WTC11 (cell line): ENCODE data around the gene PMEPA1. TPM values are rescaled to one million over a fixed set of nuclear protein-coding genes. Genes with fewer than 3 reads are reported as not detected.

ENCODE experiments used
- ATAC-seq: fragments of 200-7000 bp; cut with Tn5 transposase; 2 replicates; pipeline ENCODE4 v1.10.0; 2021; ENCODE audit warnings: mild to moderate bottlenecking, moderate library complexity
- CTCF ChIA-PET: fragments of 300-600 bp; sonication (Branson Sonifier 250); formaldehyde crosslinking; loops from one replicate; lab custom pipeline; 2021; ENCODE audit warnings: antibody characterized with exemption; lab: Charles Lee
- POLR2A ChIA-PET: fragments of 350-600 bp; sonication (Branson Sonifier 250); formaldehyde crosslinking; loops from one replicate; lab custom pipeline; 2021; ENCODE audit warnings: antibody characterized with exemption; lab: Charles Lee
- DNase-seq: peaks from one replicate; pipeline ENCODE4 v3.0.0; 2021; ENCODE audit warnings: low spot score
- H3K27ac Mint-ChIP-seq: 2 replicates; pipeline ENCODE4 v1.8.0; 2021; ENCODE audit warnings: mixed read lengths
- H3K27me3 Mint-ChIP-seq: 2 replicates; pipeline ENCODE4 v1.8.0; 2021; ENCODE audit warnings: low read depth, mild to moderate bottlenecking, moderate library complexity, mixed read lengths
- H3K36me3 Mint-ChIP-seq: 2 replicates; pipeline ENCODE4 v1.8.0; 2021; ENCODE audit warnings: mixed read lengths
- H3K4me1 Mint-ChIP-seq: 2 replicates; pipeline ENCODE4 v1.8.0; 2022; ENCODE audit warnings: mixed read lengths
- H3K4me3 Mint-ChIP-seq: 2 replicates; pipeline ENCODE4 v1.8.0; 2021; ENCODE audit warnings: mild to moderate bottlenecking, moderate library complexity, mixed read lengths
- H3K9me3 Mint-ChIP-seq: 2 replicates; pipeline ENCODE4 v1.8.0; 2021; ENCODE audit warnings: mixed read lengths
- CBFB ChIP-seq: sonication (generic); formaldehyde crosslinking; IDR thresholded peaks from 2 replicates; pipeline ENCODE4 v1.8.1; 2022; ENCODE audit warnings: mild to moderate bottlenecking, low read depth, missing genetic modification reagents
- CREB1 ChIP-seq: sonication (generic); formaldehyde crosslinking; IDR thresholded peaks from 2 replicates; pipeline ENCODE4 v1.8.0; 2023; ENCODE audit warnings: mild to moderate bottlenecking, missing genetic modification reagents
- FOXK1 ChIP-seq: sonication (generic); formaldehyde crosslinking; IDR thresholded peaks from 2 replicates; pipeline ENCODE4 v1.8.0; 2022; ENCODE audit warnings: mild to moderate bottlenecking, moderate library complexity, missing genetic modification reagents
- FOXP1 ChIP-seq: sonication (generic); formaldehyde crosslinking; IDR thresholded peaks from 2 replicates; pipeline ENCODE4 v1.8.0; 2022; ENCODE audit warnings: missing genetic modification reagents, mild to moderate bottlenecking, moderate library complexity, borderline replicate concordance
- GABPB1 ChIP-seq: sonication (generic); formaldehyde crosslinking; IDR thresholded peaks from 2 replicates; pipeline ENCODE4 v1.8.1; 2023; ENCODE audit warnings: mild to moderate bottlenecking, missing genetic modification reagents
- JAZF1 ChIP-seq: fragments of 250-450 bp; sonication (Bioruptor Pico); IDR thresholded peaks from 2 replicates; pipeline ENCODE4 v1.9.0; 2021; ENCODE audit warnings: moderate library complexity, mild to moderate bottlenecking, inconsistent platforms
- MXD4 ChIP-seq: fragments of 250-450 bp; sonication (Bioruptor Pico); IDR thresholded peaks from 2 replicates; pipeline ENCODE4 v1.8.0; 2021; ENCODE audit warnings: mild to moderate bottlenecking, moderate library complexity, borderline replicate concordance
- NFATC4 ChIP-seq: fragments of 250-450 bp; sonication (Bioruptor Pico); IDR thresholded peaks from 2 replicates; pipeline ENCODE4 v1.9.0; 2021; ENCODE audit warnings: mild to moderate bottlenecking
- SMAD3 ChIP-seq: sonication (generic); formaldehyde crosslinking; IDR thresholded peaks from 2 replicates; pipeline ENCODE4 v1.8.0; 2022; ENCODE audit warnings: missing genetic modification reagents, mild to moderate bottlenecking, borderline replicate concordance
- SP1 ChIP-seq: sonication (generic); formaldehyde crosslinking; conservative IDR thresholded peaks from 2 replicates; pipeline ENCODE4 v1.8.1; 2022; ENCODE audit warnings: missing genetic modification reagents
- TCF7 ChIP-seq: sonication (generic); formaldehyde crosslinking; IDR thresholded peaks from 2 replicates; pipeline ENCODE4 v1.8.0; 2022; ENCODE audit warnings: mild to moderate bottlenecking, low read depth, missing genetic modification reagents, moderate library complexity
- TEAD1 ChIP-seq: sonication (generic); formaldehyde crosslinking; IDR thresholded peaks from 2 replicates; pipeline ENCODE4 v1.8.0; 2022; ENCODE audit warnings: mild to moderate bottlenecking, missing genetic modification reagents
- TEAD4 ChIP-seq: sonication (generic); formaldehyde crosslinking; IDR thresholded peaks from 2 replicates; pipeline ENCODE4 v1.8.0; 2022; ENCODE audit warnings: mild to moderate bottlenecking, missing genetic modification reagents
- ZNF121 ChIP-seq: sonication (generic); formaldehyde crosslinking; IDR thresholded peaks from 2 replicates; pipeline ENCODE4 v1.8.0; 2023; ENCODE audit warnings: missing genetic modification reagents
- ZNF138 ChIP-seq: sonication (generic); formaldehyde crosslinking; conservative IDR thresholded peaks from 2 replicates; pipeline ENCODE4 v1.8.1; 2022; ENCODE audit warnings: mild to moderate bottlenecking, moderate library complexity, missing genetic modification reagents
- ZNF219 ChIP-seq: sonication (generic); formaldehyde crosslinking; IDR thresholded peaks from 2 replicates; pipeline ENCODE4 v1.8.0; 2023; ENCODE audit warnings: missing genetic modification reagents, mild to moderate bottlenecking, borderline replicate concordance
- ZNF263 ChIP-seq: sonication (generic); formaldehyde crosslinking; IDR thresholded peaks from 2 replicates; pipeline ENCODE4 v1.8.1; 2022; ENCODE audit warnings: low read depth, mild to moderate bottlenecking, moderate library complexity, missing genetic modification reagents
- ZNF671 ChIP-seq: fragments of 250-450 bp; sonication (Bioruptor Pico); IDR thresholded peaks from 2 replicates; pipeline ENCODE4 v1.8.0; 2021; ENCODE audit warnings: mild to moderate bottlenecking
- total RNA-seq: library from RNA; stranded (reverse); gene quantifications from 3 replicates; pipeline ENCODE4 v1.2.3, GENCODE V29; 2021
- TF ChIP-seq, protein P1 (sequence below): sonication (generic); formaldehyde crosslinking; IDR thresholded peaks from 2 replicates; pipeline ENCODE4 v1.8.1; 2023; ENCODE audit warnings: mild to moderate bottlenecking, missing genetic modification reagents, moderate library complexity
- TF ChIP-seq, protein P2 (sequence below): sonication (generic); formaldehyde crosslinking; IDR thresholded peaks from 2 replicates; pipeline ENCODE4 v1.8.0; 2022; ENCODE audit warnings: mild to moderate bottlenecking, missing genetic modification reagents
- TF ChIP-seq, protein P3 (sequence below): sonication (generic); formaldehyde crosslinking; IDR thresholded peaks from 2 replicates; pipeline ENCODE4 v1.8.1; 2022; ENCODE audit warnings: low read depth, mild to moderate bottlenecking, moderate library complexity, missing genetic modification reagents, borderline replicate concordance
- TF ChIP-seq, protein P4 (sequence below): fragments of 200-600 bp; IDR thresholded peaks from 2 replicates; pipeline ENCODE4 v1.8.0; 2022; ENCODE audit warnings: antibody characterized with exemption
- TF ChIP-seq, protein P5 (sequence below): sonication (generic); formaldehyde crosslinking; IDR thresholded peaks from 2 replicates; pipeline ENCODE4 v1.8.1; 2022; ENCODE audit warnings: low read depth, missing genetic modification reagents, borderline replicate concordance
- TF ChIP-seq, protein P6 (sequence below): sonication (generic); formaldehyde crosslinking; conservative IDR thresholded peaks from 2 replicates; pipeline ENCODE4 v1.8.1; 2023; ENCODE audit warnings: mild to moderate bottlenecking, low read depth, missing genetic modification reagents, moderate library complexity
- TF ChIP-seq, protein P7 (sequence below): fragments of 250-450 bp; sonication (Bioruptor Pico); IDR thresholded peaks from 2 replicates; pipeline ENCODE4 v1.9.0; 2021; ENCODE audit warnings: mild to moderate bottlenecking
- TF ChIP-seq, protein P8 (sequence below): fragments of 250-450 bp; sonication (Bioruptor Pico); IDR thresholded peaks from 2 replicates; pipeline ENCODE4 v2.1.2; 2022; ENCODE audit warnings: mild to moderate bottlenecking, moderate library complexity

The PMEPA1 gene
- total RNA-seq, 1 experiment from 2014 or later, result 40.6 TPM

DNA sequence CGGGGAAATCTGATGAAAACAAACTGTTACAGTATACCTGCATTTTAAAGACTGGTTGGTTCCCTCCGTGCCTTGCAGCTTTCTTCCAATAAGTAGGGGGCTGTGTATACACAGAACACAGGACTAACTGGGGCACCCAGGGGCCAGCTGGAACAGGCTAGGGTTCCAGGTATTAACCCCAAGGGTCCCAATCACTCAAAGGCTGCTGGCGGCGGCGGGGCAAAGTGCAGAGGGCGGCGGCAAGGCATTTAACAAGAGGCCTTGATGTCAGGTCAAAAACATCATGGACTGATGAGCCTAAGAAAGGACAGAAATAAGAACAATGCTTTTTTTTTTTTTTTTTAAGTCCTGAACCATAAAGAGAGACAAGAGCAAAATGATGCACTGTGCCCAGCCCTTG is 2.5 kb downstream of the PMEPA1 start:
- Mint-ChIP-seq H3K27me3 (no peaks in the 10 kb centered on the region; the same call in 1 of the 2 replicates), H3K4me3 (peak overlapping the region; percentile 96), H3K36me3 (peaks cover 7% of the 10 kb centered on the region), H3K9me3 (no peaks in the 10 kb centered on the region), H3K27ac (0 out of 2 replicates have a peak overlapping the region, but pooled peaks have one; percentile 36), H3K4me1 (peaks cover 69% of the 10 kb centered on the region)
- DNase-seq (no peak), ATAC-seq (no peak)
- TF ChIP-seq, protein P1, sequence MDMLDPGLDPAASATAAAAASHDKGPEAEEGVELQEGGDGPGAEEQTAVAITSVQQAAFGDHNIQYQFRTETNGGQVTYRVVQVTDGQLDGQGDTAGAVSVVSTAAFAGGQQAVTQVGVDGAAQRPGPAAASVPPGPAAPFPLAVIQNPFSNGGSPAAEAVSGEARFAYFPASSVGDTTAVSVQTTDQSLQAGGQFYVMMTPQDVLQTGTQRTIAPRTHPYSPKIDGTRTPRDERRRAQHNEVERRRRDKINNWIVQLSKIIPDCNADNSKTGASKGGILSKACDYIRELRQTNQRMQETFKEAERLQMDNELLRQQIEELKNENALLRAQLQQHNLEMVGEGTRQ (CRISPR knock-in tag), result no peak
- TF ChIP-seq, protein P2, sequence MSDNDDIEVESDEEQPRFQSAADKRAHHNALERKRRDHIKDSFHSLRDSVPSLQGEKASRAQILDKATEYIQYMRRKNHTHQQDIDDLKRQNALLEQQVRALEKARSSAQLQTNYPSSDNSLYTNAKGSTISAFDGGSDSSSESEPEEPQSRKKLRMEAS (CRISPR knock-in tag), result no peak
- TF ChIP-seq, protein P3, sequence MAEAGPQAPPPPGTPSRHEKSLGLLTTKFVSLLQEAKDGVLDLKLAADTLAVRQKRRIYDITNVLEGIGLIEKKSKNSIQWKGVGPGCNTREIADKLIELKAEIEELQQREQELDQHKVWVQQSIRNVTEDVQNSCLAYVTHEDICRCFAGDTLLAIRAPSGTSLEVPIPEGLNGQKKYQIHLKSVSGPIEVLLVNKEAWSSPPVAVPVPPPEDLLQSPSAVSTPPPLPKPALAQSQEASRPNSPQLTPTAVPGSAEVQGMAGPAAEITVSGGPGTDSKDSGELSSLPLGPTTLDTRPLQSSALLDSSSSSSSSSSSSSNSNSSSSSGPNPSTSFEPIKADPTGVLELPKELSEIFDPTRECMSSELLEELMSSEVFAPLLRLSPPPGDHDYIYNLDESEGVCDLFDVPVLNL (CRISPR knock-in tag), result no peak
- no peak for TF ChIP-seq ZNF263
- TF ChIP-seq ZNF121 (CRISPR knock-in tag), result no peak
- TF ChIP-seq ZNF138 (CRISPR knock-in tag), result no peak
- no peak for TF ChIP-seq TEAD1 (CRISPR knock-in tag)
- TF ChIP-seq FOXK1 (CRISPR knock-in tag), result no peak
- TF ChIP-seq, protein P4, sequence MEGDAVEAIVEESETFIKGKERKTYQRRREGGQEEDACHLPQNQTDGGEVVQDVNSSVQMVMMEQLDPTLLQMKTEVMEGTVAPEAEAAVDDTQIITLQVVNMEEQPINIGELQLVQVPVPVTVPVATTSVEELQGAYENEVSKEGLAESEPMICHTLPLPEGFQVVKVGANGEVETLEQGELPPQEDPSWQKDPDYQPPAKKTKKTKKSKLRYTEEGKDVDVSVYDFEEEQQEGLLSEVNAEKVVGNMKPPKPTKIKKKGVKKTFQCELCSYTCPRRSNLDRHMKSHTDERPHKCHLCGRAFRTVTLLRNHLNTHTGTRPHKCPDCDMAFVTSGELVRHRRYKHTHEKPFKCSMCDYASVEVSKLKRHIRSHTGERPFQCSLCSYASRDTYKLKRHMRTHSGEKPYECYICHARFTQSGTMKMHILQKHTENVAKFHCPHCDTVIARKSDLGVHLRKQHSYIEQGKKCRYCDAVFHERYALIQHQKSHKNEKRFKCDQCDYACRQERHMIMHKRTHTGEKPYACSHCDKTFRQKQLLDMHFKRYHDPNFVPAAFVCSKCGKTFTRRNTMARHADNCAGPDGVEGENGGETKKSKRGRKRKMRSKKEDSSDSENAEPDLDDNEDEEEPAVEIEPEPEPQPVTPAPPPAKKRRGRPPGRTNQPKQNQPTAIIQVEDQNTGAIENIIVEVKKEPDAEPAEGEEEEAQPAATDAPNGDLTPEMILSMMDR, result no peak
- no peak for TF ChIP-seq CBFB (CRISPR knock-in tag)
- no peak for TF ChIP-seq ZNF219 (CRISPR knock-in tag)
- TF ChIP-seq, protein P5, sequence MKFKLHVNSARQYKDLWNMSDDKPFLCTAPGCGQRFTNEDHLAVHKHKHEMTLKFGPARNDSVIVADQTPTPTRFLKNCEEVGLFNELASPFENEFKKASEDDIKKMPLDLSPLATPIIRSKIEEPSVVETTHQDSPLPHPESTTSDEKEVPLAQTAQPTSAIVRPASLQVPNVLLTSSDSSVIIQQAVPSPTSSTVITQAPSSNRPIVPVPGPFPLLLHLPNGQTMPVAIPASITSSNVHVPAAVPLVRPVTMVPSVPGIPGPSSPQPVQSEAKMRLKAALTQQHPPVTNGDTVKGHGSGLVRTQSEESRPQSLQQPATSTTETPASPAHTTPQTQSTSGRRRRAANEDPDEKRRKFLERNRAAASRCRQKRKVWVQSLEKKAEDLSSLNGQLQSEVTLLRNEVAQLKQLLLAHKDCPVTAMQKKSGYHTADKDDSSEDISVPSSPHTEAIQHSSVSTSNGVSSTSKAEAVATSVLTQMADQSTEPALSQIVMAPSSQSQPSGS (CRISPR knock-in tag), result no peak
- no peak for TF ChIP-seq ZNF671 (CRISPR knock-in tag)
- CTCF ChIA-PET, result no interaction called here
- POLR2A ChIA-PET, result no interaction called here

DNA sequence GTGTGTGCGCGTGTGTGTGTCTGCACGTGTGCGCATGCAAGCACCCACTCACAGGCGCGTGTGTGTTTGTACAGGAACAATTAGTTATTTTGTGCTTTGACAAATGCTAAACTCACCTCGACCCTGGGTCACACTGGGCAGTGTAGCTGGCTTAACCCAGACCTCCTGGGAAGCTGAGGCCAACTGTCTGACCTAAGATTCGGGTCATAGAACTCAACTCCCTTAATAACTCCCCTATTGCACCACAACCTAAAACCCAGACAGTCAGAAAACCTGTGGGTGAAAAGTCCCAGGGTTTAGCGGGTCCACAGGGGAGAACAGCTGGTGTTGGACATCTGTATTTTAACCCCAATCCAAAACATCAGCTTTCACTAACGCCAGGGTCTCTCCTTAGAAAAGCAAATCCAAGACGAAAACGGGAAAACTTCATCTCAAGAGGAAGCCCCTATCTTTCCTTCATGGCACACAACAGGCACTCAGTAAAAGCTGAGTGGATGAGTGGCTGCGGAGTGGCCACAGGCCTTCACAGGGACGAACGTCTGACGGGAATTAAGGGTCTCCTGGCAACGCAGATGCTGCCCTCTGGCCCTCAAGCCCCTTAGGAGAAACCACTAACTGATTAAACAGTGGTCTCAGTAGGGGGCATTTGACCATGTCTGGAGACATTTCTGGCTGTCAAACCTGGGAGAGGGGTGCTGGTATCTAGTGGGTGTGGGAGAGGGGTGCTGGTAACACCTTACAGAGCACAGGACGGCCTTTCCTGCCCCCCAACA is 4.5 kb downstream of the PMEPA1 start:
- Mint-ChIP-seq H3K27ac (no peak overlapping the region), H3K9me3 (no peaks in the 10 kb centered on the region), H3K4me3 (no peak overlapping the region), H3K36me3 (peaks cover 4% of the 10 kb centered on the region), H3K4me1 (peaks cover 67% of the 10 kb centered on the region), H3K27me3 (no peaks in the 10 kb centered on the region)
- ATAC-seq, result no peak
- ChIA-PET POLR2A (no interaction called here), CTCF (no interaction called here)
- DNase-seq, result no peak
- TF ChIP-seq, protein P6, sequence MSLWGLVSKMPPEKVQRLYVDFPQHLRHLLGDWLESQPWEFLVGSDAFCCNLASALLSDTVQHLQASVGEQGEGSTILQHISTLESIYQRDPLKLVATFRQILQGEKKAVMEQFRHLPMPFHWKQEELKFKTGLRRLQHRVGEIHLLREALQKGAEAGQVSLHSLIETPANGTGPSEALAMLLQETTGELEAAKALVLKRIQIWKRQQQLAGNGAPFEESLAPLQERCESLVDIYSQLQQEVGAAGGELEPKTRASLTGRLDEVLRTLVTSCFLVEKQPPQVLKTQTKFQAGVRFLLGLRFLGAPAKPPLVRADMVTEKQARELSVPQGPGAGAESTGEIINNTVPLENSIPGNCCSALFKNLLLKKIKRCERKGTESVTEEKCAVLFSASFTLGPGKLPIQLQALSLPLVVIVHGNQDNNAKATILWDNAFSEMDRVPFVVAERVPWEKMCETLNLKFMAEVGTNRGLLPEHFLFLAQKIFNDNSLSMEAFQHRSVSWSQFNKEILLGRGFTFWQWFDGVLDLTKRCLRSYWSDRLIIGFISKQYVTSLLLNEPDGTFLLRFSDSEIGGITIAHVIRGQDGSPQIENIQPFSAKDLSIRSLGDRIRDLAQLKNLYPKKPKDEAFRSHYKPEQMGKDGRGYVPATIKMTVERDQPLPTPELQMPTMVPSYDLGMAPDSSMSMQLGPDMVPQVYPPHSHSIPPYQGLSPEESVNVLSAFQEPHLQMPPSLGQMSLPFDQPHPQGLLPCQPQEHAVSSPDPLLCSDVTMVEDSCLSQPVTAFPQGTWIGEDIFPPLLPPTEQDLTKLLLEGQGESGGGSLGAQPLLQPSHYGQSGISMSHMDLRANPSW (CRISPR knock-in tag), result no peak
- no peak for TF ChIP-seq NFATC4 (CRISPR knock-in tag)
- no peak for TF ChIP-seq MXD4
- TF ChIP-seq TCF7 (CRISPR knock-in tag), result no peak
- no peak for TF ChIP-seq SP1 (CRISPR knock-in tag)
- no peak for TF ChIP-seq FOXP1 (CRISPR knock-in tag)
- TF ChIP-seq CREB1 (CRISPR knock-in tag), result no peak
- no peak for TF ChIP-seq GABPB1 (CRISPR knock-in tag)
- no peak for TF ChIP-seq JAZF1 (CRISPR knock-in tag)
- TF ChIP-seq, protein P7, sequence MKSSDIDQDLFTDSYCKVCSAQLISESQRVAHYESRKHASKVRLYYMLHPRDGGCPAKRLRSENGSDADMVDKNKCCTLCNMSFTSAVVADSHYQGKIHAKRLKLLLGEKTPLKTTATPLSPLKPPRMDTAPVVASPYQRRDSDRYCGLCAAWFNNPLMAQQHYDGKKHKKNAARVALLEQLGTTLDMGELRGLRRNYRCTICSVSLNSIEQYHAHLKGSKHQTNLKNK (CRISPR knock-in tag), result no peak
- TF ChIP-seq ZNF219 (CRISPR knock-in tag), result no peak
- TF ChIP-seq, protein P8, sequence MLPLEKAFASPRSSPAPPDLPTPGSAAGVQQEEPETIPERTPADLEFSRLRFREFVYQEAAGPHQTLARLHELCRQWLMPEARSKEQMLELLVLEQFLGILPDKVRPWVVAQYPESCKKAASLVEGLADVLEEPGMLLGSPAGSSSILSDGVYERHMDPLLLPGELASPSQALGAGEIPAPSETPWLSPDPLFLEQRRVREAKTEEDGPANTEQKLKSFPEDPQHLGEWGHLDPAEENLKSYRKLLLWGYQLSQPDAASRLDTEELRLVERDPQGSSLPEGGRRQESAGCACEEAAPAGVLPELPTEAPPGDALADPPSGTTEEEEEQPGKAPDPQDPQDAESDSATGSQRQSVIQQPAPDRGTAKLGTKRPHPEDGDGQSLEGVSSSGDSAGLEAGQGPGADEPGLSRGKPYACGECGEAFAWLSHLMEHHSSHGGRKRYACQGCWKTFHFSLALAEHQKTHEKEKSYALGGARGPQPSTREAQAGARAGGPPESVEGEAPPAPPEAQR (CRISPR knock-in tag), result no peak
- TF ChIP-seq TEAD4 (CRISPR knock-in tag), result no peak
- TF ChIP-seq SMAD3 (CRISPR knock-in tag), result no peak
